NCI-H82 (cell line): Measurements from ENCODE around the gene CD9.
"Not testable (repeated sequence)": the region's sequence is repeated elsewhere in the genome, so short reads cannot be mapped to it uniquely, and the experiment has no call there.

Source experiments
- DNase-seq: peaks from one replicate; lab custom pipeline; 2025; lab: John Stamatoyannopoulos, UW

The CD9 gene, protein sequence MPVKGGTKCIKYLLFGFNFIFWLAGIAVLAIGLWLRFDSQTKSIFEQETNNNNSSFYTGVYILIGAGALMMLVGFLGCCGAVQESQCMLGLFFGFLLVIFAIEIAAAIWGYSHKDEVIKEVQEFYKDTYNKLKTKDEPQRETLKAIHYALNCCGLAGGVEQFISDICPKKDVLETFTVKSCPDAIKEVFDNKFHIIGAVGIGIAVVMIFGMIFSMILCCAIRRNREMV

DNA sequence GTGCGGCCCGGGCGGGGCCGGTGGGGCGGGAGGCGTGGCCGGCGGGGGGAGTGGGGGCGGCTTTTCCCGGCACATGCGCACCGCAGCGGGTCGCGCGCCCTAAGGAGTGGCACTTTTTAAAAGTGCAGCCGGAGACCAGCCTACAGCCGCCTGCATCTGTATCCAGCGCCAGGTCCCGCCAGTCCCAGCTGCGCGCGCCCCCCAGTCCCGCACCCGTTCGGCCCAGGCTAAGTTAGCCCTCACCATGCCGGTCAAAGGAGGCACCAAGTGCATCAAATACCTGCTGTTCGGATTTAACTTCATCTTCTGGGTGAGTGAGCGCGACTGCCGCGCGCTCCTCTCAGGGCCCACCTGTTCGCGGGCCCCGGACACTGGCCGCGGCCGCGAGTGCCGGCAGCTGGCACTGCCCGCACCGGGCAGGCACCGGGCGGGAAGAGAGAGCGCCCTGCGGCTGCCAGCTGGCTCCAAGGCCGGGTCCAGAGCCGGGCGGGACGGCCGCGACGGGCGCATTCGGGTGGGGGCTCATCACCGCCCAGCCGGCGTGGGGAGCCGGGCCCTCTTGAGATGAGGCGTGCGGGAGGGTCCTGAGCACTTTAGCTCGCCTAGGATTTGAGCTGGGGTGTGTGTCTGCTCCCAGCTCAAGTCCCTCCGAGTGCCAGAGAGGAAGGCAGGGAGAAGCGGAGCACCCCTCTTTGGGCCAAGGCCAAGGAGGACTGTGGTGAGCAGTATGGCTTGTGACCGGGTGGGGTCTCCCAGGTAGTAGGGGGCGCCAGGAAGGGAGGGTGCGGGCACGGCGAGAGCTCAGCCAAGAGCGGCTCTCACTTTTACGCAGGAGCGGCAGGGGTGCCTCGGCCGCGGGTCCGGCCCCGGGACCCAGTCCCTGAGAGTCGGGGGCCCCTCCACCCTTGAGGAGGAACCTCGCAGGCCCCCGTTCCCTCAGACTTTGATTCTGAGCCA lies at the start of gene CD9:
Gene CD9, plus strand, starts transcription at position 145 of the 957 bp plus-strand sequence. Its CDS starts 100 bp downstream, at position 245.
- DNase-seq: peak; percentile 89

DNA sequence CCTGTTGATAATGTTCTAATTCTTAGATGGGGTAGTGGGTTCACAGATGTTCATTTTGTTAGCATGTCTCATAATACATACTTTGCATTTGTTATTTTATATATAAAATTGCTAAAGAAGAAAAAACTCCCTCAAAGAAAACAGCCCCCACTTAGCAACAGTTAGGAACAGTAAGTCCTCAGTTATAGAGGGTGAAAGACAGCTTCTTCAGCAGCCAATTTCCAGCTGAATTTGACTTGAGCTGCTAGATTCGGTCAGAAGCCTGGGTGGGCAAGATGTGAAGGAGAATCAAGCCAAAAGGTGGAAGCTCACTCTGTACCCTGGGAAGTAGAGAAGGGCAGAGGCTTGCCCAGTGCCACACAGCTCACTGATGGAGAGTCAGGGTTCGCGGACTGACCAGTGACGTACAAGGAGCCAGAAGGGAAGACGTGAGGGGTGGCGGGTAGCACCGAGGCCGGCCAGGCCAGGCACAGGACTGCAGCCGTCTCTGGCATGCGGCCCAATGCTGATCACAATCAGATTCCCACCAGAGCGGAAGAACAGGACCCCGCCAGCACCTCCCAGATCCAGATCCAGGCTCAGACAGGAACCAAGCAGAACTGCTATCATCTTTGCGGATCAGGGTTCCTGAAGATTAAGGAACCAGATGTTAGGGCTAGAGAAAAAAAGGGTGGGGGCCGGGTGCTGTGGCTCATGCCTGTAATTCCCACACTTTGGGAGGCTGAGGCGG lies 45.3 kb upstream of the CD9 start:
- DNase-seq: peak; percentile 25

- DNase-seq: no peak
Observed at GRCh38 chr12:6157482-6157881, 42.7 kb upstream of the CD9 start.

DNA sequence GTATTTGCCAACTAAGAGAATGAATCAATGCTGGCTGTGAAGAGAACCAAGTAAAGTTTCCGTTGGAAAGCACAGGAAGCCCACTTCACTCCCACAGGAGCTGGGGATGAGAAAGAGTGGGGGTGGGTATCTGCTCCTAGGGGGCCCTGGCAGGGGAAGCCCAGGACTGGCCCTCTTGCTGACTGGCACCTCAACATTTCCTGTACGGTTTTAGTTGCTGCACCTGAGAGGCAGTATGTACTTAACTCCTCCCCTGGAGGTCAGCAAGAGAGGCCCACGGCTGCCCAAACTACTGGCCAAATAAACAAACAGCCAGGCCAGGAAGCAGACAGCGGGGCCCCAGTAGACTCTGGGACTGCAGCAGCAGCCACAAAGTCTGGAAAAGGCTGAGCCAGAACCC lies 41.9 kb upstream of the CD9 start:
- DNase-seq: no peak

DNA sequence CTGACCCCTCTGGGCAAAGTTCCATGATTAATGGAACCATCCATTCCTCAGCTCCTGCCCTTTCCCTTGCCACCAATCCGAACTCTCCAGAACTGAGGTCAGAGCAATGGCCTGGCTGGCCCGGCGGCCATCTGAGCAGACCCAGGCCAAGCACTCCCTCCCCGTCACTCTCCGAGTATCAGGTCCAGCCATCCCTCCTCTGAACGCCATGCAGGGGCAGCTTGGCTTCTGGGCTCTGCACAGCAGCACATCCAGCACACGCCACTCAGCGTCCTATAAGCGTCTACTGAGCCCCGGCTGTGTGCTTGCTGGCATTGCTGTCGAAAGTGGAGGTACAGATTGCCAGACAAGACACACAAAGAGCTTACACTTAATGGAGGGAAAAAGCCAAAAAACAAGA lies 41.5 kb upstream of the CD9 start:
- DNase-seq: no peak

DNA sequence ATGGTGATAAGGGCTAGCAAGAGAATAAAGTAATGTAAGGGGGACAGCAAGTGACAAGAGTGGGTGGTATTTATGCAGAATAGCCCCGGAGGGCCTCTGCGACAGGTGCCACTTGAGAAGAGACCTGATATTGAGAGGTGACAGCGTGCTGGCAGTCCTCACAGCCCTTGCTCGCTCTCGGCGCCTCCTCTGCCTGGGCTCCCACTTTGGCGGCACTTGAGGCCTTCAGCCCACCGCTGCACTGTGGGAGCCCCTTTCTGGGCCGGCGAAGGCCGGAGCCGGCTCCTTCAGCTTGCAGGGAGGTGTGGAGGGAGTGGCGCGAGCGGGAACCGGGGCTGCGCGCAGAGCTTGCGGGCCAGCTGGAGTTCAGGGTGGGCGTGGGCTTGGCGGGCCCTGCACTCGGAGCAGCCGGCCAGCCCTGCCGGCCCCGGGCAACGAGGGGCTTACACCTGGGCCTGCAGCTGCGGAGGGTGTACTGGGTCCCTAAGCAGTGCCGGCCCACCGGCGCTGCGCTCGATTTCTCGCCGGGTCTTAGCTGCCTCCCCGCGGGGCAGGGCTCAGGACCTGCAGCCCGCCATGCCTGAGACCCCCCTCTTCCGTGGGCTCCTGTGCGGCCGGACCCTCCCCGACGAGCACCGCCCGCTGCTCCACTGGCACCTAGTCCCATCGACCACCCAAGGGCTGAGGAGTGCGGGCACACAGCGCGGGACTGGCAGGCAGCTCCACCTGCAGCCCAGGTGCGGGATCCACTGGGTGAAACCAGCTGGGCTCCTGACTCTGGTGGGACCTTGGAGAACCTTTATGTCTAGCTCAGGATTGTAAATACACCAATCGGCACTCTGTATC lies 40.8 kb upstream of the CD9 start:
- DNase-seq: not testable (repeated sequence)

DNA sequence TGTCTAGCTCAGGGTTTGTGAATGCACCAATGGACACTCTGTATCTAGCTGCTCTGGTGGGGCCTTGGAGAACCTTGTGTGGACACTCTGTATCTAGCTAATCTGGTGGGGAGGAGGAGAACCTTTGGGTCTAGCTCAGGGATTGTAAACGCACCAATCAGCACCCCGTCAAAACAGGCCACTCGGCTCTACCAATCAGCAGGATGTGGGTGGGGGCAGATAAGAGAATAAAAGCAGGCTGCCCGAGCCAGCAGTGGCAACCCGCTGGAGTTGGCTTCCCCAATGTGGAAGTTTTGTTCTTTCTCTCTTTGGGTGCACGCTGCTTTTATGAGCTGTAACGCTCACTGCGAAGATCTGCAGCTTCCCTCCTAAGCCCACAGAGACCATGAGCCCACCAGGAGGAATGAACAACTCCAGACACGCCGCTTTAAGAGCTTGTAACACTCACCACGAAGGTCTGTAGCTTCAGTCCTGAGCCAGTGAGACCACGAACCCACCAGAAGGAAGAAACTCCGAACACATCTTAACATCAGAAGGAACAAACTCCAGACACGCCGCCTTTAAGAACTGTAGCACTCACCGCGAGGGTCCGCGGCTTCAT lies 40.1 kb upstream of the CD9 start:
- not testable (repeated sequence) for DNase-seq

- DNase-seq: no peak
Observed at GRCh38 chr12:6161124-6161882, 38.9 kb upstream of the CD9 start.

DNA sequence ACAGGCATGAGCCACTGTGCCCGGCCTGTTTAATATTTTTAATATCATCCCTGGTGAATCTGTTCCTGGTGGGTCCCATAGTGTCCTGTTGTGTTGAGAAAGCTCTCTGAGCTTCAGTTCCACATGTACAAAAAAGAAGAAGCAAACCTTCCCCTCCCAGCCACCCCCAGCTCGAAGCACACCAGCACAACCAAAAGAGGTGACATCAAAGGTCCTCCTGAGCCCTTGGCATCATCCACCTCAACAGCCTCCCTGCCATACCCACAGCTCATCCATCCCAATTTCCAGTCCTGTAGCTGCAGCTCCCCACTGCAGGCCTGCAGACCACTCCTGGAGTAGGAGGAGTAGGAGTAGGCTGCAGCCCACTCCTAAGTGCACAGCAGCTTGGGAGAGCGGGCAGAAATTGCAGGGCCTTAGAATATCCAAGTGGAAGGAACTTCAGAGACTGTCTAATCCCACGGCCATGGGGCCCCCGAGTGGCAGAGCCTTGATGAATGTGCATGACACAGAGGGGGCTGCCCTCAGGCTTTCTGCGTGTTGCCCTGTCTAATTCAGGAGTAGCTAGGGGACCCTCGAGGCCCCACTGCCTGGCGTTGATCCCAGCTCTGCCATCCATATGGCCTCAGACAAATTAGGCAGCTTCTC lies 36.7 kb upstream of the CD9 start:
- no peak for DNase-seq

DNA sequence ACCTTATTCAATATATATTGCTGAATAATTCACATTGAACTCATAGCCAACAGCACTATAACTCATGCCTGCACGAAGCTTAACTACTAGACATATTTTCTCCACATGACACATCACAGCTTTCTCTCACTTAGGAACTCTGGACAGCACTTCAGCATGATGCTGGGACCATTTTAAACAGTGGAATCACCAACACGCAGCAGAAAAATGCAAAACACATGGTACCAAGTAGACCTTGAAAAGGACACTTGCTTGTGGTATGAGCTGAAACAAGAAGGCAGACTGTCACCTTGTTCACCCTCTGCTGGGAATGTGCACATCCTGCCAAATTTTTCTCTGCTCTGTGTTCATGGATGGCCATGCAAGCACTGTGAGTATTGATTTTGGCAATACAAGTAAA lies 34.8 kb upstream of the CD9 start:
- no peak for DNase-seq

DNA sequence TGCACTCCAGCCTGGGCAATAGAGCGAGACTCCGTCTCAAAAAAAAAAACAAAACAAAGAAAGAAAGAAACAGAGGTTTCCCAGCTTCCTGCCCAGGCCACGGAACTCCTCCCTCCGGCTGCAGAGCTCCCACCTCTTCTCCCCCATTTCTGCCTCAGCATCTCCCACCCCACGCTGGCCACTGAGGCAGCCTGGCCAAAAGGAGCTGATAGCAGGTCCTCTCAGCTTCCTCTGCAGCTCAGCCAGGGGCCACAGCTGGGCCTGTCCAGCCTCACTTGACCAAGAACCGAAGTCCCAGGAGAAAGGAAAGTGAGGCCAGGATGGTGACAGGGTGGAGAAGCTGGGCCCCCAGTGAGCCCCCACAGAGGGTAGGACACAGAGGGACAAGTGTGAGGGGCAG lies 33.4 kb upstream of the CD9 start:
- no peak for DNase-seq

DNA sequence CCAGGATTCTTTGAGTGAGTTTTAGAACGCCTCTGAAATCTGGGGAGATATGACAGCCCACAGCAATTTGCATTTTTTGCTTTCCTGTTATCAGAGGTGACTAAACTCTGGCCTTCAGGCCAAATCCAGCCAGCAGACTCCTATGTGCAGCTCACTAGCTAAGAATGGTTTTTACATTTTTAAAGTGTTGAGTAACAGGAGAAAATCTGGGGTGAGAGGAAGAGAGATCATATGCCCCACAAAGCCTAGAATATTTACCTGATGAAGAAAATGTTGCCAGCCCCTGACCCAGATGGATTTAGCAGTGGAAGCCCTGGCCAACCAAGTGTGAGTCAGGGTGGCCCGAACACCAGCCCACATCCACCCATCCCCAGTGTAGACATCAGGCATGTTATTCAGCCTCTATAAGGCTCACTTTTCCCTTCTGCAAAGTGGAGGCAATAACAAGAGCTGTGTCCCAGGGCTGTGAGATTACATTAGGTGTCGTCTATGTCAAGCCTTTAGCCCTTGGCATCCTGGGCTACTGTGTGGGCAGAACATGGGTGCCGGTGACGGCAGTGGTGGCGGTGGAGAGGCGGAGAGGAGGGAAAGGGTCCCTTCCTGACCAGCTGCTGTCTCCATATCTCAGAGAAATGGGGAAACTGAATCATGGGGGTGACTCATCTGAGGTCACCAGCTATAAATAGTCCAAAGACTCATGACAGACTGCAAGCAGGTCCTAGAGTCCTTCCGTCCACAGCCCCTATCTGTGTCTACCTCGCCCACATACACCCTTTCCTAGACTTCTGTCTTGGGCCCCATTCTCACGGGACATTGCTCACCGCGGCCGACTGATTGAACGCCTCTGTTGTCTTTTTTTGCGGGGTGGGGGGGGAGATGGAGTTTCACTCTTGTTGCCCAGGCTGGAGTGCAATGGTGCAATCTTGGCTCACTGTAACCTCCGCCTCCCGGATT lies 32.6 kb upstream of the CD9 start:
- no peak for DNase-seq

GRCh38 chr12:6171409-6172015 lies 28.7 kb upstream of the CD9 start:
- DNase-seq: no peak

DNA sequence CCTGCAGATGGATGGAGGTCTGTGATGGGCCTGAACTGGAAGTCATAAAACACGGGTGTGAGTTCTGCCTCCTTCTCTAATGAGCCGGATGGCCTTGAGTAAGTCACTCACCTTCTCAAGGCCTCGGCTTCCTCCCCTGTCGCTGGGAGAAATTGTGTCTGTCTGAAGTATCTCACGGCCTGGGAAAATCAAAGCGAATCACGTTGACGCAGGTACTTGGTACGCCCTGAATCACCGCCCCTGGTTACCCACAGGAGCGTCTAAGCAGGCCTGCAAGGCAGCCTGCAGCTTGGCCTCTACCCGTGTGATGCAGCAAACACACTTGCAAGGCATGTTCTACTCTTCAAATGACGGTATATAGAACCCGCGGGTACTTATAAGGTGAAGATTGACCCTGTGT lies 28.1 kb upstream of the CD9 start:
- DNase-seq: no peak

- peak; percentile 51 for DNase-seq
Observed at GRCh38 chr12:6172862-6173261, 27.3 kb upstream of the CD9 start.

DNA sequence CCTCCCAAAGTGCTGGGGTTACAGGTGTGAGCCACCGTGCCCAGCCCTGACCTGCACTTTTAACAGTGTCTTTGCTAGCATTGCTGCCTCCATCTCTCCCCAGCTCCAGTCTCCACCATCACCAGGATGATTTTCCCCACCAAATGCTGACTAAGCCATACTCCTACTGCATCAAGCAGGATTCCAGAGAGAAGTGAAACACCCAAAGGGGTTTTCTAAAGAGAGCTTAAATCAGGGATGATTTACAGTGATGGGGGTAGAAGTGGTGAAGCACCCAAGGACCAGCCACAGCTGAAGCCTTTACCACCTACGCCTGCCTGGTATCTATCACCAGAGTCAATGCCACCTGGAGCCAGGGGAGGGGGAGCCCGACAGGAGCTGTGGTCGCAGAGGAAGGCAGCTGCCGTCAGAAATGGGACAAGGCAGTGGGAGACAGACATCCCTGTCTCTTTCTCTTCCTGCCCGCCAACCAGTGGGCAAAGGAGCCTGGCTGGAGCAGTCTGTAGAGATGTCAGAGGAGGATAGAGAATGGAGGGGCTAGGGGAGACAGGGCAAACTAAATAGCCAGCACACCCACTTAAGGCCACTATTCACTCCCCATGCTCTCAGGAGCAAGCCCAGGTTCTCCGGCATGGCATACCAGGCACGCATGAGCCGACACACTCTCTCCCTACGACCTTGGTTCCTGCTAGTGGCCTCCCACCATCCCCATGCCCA lies 22.4 kb upstream of the CD9 start:
- no peak for DNase-seq

DNA sequence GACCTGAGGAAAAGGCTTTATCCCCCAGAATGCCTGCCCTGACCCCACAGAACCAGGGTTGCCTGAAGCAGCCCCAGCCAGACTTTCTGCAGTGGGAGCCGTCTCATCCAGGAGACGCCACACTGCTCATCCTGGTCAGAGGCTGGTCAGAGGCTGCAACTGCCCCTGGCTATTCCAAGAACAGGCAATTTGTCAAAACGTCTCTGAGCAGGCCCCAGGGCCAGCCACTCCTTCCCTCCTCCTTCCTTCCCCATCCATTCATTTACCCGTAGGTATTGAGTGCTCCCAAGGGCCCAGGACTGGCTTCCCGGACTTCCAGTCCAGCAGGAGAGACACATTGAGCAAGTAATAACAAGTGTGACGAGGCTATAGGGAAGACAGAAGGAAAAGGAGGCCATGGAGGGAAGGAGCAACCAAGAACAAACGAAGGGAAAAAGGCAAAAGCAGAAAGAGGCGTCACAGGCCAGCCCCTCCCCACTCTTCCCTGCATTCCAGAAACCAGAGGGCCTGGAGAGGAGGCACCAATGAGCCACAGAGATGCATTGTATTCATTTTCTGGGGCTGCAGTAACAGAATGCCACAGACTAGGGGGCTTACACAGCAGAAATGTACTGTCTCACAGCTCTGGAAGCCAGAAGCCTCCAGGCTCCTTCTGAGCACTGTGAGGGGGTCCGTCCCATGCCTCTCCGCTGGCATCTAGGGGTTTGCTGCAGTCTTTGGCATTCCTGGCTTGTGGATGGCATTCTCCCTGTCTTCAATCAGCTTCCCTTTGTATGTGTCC lies 21.0 kb upstream of the CD9 start:
- no peak for DNase-seq
